GM23248 (cell line): ENCODE results near the gene PAFAH1B1. TPM values are rescaled to one million over a fixed set of nuclear protein-coding genes. Genes with fewer than 3 reads are reported as not detected.

ENCODE experiments used
- DNase-seq: peaks from one replicate; pipeline ENCODE4 v3.0.0-alpha.2; 2015
- H2AFZ ChIP-seq: fragments of 200-600 bp; sonication (generic); 2 replicates; pipeline ENCODE4 v1.6.1; 2016; ENCODE audit warnings: antibody characterized with exemption
- H3F3A ChIP-seq: fragments of 200-600 bp; sonication (generic); 2 replicates; pipeline ENCODE4 v1.6.1; 2016; ENCODE audit warnings: mild to moderate bottlenecking, antibody characterized with exemption, mixed run types; ENCODE audit not compliant: insufficient read depth
- H3K27ac ChIP-seq: fragments of 200-600 bp; sonication (generic); 2 replicates; pipeline ENCODE4 v1.5.1; 2016; ENCODE audit warnings: mild to moderate bottlenecking
- H3K27me3 ChIP-seq: fragments of 200-600 bp; sonication (generic); replicated peaks from 2 replicates; pipeline ENCODE4 v1.6.1; 2016; ENCODE audit warnings: mild to moderate bottlenecking; ENCODE audit not compliant: insufficient read depth
- H3K36me3 ChIP-seq: fragments of 200-600 bp; sonication (generic); 2 replicates; pipeline ENCODE4 v1.6.1; 2016; ENCODE audit warnings: low read depth, mild to moderate bottlenecking
- H3K4me1 ChIP-seq: fragments of 200-600 bp; sonication (generic); 2 replicates; pipeline ENCODE4 v1.6.1; 2016; ENCODE audit warnings: mild to moderate bottlenecking; ENCODE audit not compliant: insufficient read depth
- H3K4me2 ChIP-seq: fragments of 200-600 bp; sonication (generic); one replicate; pipeline ENCODE4 v1.6.1; 2016; ENCODE audit warnings: mild to moderate bottlenecking; ENCODE audit not compliant: unreplicated experiment
- H3K4me3 ChIP-seq: fragments of 200-600 bp; sonication (generic); 2 replicates; pipeline ENCODE4 v1.5.1; 2016; ENCODE audit warnings: mild to moderate bottlenecking
- H3K79me2 ChIP-seq: fragments of 200-600 bp; sonication (generic); 2 replicates; pipeline ENCODE4 v1.6.1; 2016; ENCODE audit warnings: mild to moderate bottlenecking; ENCODE audit not compliant: insufficient read depth
- H3K9ac ChIP-seq: fragments of 200-600 bp; sonication (generic); 2 replicates; pipeline ENCODE4 v1.6.1; 2016; ENCODE audit warnings: mild to moderate bottlenecking
- H3K9me2 ChIP-seq: fragments of 200-600 bp; sonication (generic); 2 replicates; pipeline ENCODE4 v1.6.1; 2016; ENCODE audit warnings: mixed run types, mild to moderate bottlenecking, moderate library complexity; ENCODE audit not compliant: insufficient read depth
- H3K9me3 ChIP-seq: fragments of 200-600 bp; sonication (generic); one replicate; pipeline ENCODE4 v1.6.1; 2017; ENCODE audit warnings: low read depth
- H4K20me1 ChIP-seq: fragments of 200-600 bp; sonication (generic); 2 replicates; pipeline ENCODE4 v1.6.0; 2016; ENCODE audit not compliant: insufficient read depth
- EZH2 ChIP-seq: fragments of 200-600 bp; sonication (generic); IDR thresholded peaks from 2 replicates; pipeline ENCODE4 v1.6.1; 2018; ENCODE audit warnings: antibody characterized with exemption, mild to moderate bottlenecking; ENCODE audit not compliant: insufficient read depth, poor library complexity, severe bottlenecking
- EZH2phosphoT487 ChIP-seq: fragments of 200-600 bp; sonication (generic); IDR thresholded peaks from 2 replicates; pipeline ENCODE4 v1.6.1; 2018; ENCODE audit warnings: antibody characterized with exemption, moderate library complexity, mild to moderate bottlenecking, low read depth; ENCODE audit not compliant: insufficient read depth
- WGBS, 2 experiments: methylation state at CpG; one replicate each; pipeline ENCODE4 v1.1.6; 2015 to 2017; ENCODE audit warnings: low lambda C conversion rate in 2 of 2, low coverage in 1 of 2; ENCODE audit errors: missing lambda C conversion rate in 2 of 2; 5-methylcytosine and 5-hydroxymethylcytosine counted together
- in situ Hi-C: fragments of 300-500 bp; cut with MboI; formaldehyde crosslinking; loops from 2 replicates; pipeline ENCODE4 v1.15.0; 2020
- polyA plus RNA-seq: library from polyadenylated mRNA; unstranded; fragments of >200 nt; fragmentation: Nextera tagmentation; extraction: Ambion mirVana; gene quantifications from 2 replicates; pipeline ENCODE4 v1.2.1, GENCODE V29; 2016
- total RNA-seq: library from RNA; depleted of rRNA; stranded (reverse); fragments of >200 nt; shearing (Covaris generic); gene quantifications from 2 replicates; pipeline ENCODE4 v1.2.3, GENCODE V29; 2014

PAFAH1B1 gene
- total and polyA plus RNA-seq, 2 experiments from 2014 or later, result 32.5 to 88.7 TPM

DNA sequence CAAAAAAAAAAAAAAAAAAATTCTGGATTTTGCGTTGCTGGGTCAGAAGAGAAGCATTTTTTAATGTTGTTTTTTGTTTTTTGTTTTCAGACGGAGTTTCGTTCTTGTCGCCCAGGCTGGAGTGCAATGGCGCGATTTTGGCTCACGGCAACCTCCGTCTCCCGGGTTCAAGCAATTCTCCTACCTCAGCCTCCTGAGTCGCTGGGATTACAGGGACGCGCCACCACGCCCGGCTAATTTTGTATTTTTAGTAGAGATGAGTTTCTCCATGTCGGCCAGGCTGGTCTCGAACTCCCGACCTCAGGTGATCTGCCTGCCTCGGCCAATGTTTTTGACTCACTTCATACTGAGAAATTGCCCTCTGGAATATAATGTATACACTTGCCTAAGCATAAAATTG is 11.0 kb upstream of the PAFAH1B1 start:
- WGBS, 2 experiments, result 93 to 94% methylated on average over 18 of the region's 18 CpGs
- TF ChIP-seq EZH2phosphoT487 (no peak), EZH2 (no peak)
- H3K27me3 ChIP-seq, result peaks cover 4% of the 10 kb centered on the region; the same call in 1 of the 2 replicates
- H3K36me3 ChIP-seq, result no peaks in the 10 kb centered on the region
- no peaks in the 10 kb centered on the region for H3K9me3 ChIP-seq
- no peak for DNase-seq
- in situ Hi-C loops, result no loop called here
- no peaks in the 10 kb centered on the region for H3K9me2 ChIP-seq
- no peak overlapping the region for H3K4me2 ChIP-seq
- H3K9ac ChIP-seq, result no peak overlapping the region
- H2AFZ ChIP-seq, result no peak overlapping the region
- no peak overlapping the region for H3K27ac ChIP-seq
- H3K4me3 ChIP-seq, result no peak overlapping the region
- H4K20me1 ChIP-seq, result no peaks in the 10 kb centered on the region
- no peaks in the 10 kb centered on the region for H3K4me1 ChIP-seq
- no peaks in the 10 kb centered on the region for H3F3A ChIP-seq
- no peaks in the 10 kb centered on the region for H3K79me2 ChIP-seq

DNA sequence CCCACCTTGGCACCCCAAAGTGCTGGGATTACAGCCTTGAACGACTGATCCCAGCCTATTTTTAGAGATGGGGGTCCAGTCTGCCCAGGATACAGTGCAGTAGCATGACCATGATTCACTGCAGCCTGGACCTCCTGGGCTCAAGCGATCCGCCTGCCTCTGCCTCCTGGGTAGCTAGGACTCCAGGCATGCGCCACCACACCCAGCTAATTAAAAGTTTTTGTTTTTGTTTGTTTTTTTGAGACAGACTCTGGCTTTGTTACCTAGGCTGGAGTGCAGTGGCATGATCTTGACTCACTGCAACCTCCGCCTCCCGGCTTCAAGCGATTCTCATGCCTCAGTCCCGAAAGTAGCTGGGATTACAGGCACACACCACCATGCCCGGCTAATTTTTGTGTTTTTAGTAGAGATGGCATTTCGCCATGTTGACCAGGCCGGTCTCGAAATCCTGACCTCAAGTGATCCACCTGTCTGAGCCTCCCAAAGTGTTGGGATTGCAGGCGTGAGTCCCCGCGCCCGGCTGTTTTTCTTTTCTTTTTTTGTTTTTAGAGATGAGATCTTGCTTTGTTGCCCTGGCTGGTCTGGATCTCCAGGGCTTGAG is 2.3 kb upstream of the PAFAH1B1 start:
- Histone ChIP-seq H3K9ac (no peak overlapping the region), H3K27ac (no peak overlapping the region), H2AFZ (no peak overlapping the region), H3F3A (peaks cover 19% of the 10 kb centered on the region), H3K4me3 (no peak overlapping the region), H3K9me2 (no peaks in the 10 kb centered on the region), H3K27me3 (no peaks in the 10 kb centered on the region), H3K4me2 (no peak overlapping the region), H3K4me1 (peaks cover 11% of the 10 kb centered on the region), H3K9me3 (no peaks in the 10 kb centered on the region), H3K36me3 (no peaks in the 10 kb centered on the region), H3K79me2 (peaks cover 31% of the 10 kb centered on the region), H4K20me1 (peaks cover 11% of the 10 kb centered on the region; the same call in 1 of the 2 replicates)
- in situ Hi-C loops, result no loop called here
- no peak for TF ChIP-seq EZH2phosphoT487
- TF ChIP-seq EZH2, result no peak
- WGBS, 2 experiments, result 91 to 93% methylated on average over 16 of the region's 16 CpGs
- no peak for DNase-seq

GRCh38 chr17:2593821-2594721 is 617 bp downstream of the PAFAH1B1 start:
- Histone ChIP-seq H3K4me1 (peaks cover 39% of the 10 kb centered on the region), H3K79me2 (peaks cover 61% of the 10 kb centered on the region), H3K4me3 (peak overlapping the region; percentile 95), H3K9me2 (no peaks in the 10 kb centered on the region), H3K9ac (peak overlapping the region; percentile 99), H4K20me1 (peaks cover 36% of the 10 kb centered on the region), H3K4me2 (peak overlapping the region; percentile 91), H3K27ac (peak overlapping the region; percentile 99), H2AFZ (peak overlapping the region; percentile 60), H3K27me3 (no peaks in the 10 kb centered on the region), H3K9me3 (no peaks in the 10 kb centered on the region), H3K36me3 (no peaks in the 10 kb centered on the region), H3F3A (peaks cover 35% of the 10 kb centered on the region)
- TF ChIP-seq EZH2phosphoT487 (no peak), EZH2 (no peak)
- WGBS, 2 experiments, result 1% methylated on average over 34 to 80 of the region's 80 CpGs
- DNase-seq, result peak; percentile 87
- in situ Hi-C loops, result no loop called here

- peak; percentile 46 for DNase-seq
- Histone ChIP-seq H4K20me1 (peaks cover 41% of the 10 kb centered on the region), H3K4me3 (peak overlapping the region; percentile 95), H3K9ac (peak overlapping the region; percentile 99), H3K9me3 (no peaks in the 10 kb centered on the region), H3K4me1 (peaks cover 46% of the 10 kb centered on the region), H3K9me2 (no peaks in the 10 kb centered on the region), H3K27me3 (no peaks in the 10 kb centered on the region), H3F3A (peaks cover 41% of the 10 kb centered on the region), H3K79me2 (peaks cover 70% of the 10 kb centered on the region), H2AFZ (no peak overlapping the region), H3K4me2 (peak overlapping the region; percentile 91), H3K27ac (peak overlapping the region; percentile 99), H3K36me3 (no peaks in the 10 kb centered on the region)
- in situ Hi-C loops, result no loop called here
- no peak for TF ChIP-seq EZH2phosphoT487
- TF ChIP-seq EZH2, result no peak
- WGBS, 2 experiments, result 1 to 3% methylated on average over 16 of the region's 16 CpGs
These were observed 1.5 kb downstream of the PAFAH1B1 start for GRCh38 chr17:2594722-2595599.
